Astrocyte (in vitro differentiated cells and primary cell): Measurements from ENCODE around the gene NRAP.

Experiments
- EZH2 ChIP-seq: IDR thresholded peaks from 2 replicates; pipeline ENCODE4 v1.6.1; 2012; ENCODE audit warnings: mild to moderate bottlenecking, low read length, inconsistent platforms; ENCODE audit not compliant: insufficient read depth
- TF ChIP-seq, protein P1 (sequence below): IDR thresholded peaks from 2 replicates; pipeline ENCODE4 v1.5.1; 2011; ENCODE audit warnings: low read depth, mild to moderate bottlenecking, inconsistent platforms, low read length, moderate library complexity; ENCODE audit not compliant: insufficient read depth

GRCh38 chr10:113712755-113713639 is 49.2 kb upstream of the NRAP start:
- TF ChIP-seq, protein P1, sequence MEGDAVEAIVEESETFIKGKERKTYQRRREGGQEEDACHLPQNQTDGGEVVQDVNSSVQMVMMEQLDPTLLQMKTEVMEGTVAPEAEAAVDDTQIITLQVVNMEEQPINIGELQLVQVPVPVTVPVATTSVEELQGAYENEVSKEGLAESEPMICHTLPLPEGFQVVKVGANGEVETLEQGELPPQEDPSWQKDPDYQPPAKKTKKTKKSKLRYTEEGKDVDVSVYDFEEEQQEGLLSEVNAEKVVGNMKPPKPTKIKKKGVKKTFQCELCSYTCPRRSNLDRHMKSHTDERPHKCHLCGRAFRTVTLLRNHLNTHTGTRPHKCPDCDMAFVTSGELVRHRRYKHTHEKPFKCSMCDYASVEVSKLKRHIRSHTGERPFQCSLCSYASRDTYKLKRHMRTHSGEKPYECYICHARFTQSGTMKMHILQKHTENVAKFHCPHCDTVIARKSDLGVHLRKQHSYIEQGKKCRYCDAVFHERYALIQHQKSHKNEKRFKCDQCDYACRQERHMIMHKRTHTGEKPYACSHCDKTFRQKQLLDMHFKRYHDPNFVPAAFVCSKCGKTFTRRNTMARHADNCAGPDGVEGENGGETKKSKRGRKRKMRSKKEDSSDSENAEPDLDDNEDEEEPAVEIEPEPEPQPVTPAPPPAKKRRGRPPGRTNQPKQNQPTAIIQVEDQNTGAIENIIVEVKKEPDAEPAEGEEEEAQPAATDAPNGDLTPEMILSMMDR: no peak
- TF ChIP-seq EZH2: no peak
